GM12873 (cell line): ENCODE measurements around the gene ABAT.

Experiments
- TF ChIP-seq, protein P1 (sequence below): IDR thresholded peaks from 2 replicates; pipeline ENCODE4 v1.5.1; 2012; ENCODE audit warnings: low read depth, mild to moderate bottlenecking, moderate library complexity, low read length, control low read depth; ENCODE audit not compliant: insufficient read depth; ENCODE audit errors: missing control alignments

The ABAT gene

DNA sequence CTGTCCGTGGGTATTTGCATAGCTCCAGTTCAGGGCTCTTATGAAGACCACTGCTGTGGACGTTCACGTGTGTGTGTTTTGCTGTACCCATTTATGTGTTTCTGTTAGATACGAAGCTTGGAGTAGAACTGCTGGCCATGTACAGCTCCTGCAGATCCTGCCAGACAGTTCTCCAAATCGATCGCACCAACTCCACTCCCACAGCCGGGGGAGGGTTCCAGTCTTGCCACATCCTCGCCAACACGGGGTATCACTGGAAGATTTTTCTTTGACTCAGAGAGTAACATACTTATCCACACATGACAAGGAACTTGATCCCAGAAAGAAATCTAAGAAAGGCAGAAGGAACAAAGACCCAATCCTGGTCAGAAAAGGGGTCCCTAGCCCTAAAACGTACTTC, 85.6 kb downstream of the ABAT start:
- TF ChIP-seq, protein P1, sequence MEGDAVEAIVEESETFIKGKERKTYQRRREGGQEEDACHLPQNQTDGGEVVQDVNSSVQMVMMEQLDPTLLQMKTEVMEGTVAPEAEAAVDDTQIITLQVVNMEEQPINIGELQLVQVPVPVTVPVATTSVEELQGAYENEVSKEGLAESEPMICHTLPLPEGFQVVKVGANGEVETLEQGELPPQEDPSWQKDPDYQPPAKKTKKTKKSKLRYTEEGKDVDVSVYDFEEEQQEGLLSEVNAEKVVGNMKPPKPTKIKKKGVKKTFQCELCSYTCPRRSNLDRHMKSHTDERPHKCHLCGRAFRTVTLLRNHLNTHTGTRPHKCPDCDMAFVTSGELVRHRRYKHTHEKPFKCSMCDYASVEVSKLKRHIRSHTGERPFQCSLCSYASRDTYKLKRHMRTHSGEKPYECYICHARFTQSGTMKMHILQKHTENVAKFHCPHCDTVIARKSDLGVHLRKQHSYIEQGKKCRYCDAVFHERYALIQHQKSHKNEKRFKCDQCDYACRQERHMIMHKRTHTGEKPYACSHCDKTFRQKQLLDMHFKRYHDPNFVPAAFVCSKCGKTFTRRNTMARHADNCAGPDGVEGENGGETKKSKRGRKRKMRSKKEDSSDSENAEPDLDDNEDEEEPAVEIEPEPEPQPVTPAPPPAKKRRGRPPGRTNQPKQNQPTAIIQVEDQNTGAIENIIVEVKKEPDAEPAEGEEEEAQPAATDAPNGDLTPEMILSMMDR, result no peak

DNA sequence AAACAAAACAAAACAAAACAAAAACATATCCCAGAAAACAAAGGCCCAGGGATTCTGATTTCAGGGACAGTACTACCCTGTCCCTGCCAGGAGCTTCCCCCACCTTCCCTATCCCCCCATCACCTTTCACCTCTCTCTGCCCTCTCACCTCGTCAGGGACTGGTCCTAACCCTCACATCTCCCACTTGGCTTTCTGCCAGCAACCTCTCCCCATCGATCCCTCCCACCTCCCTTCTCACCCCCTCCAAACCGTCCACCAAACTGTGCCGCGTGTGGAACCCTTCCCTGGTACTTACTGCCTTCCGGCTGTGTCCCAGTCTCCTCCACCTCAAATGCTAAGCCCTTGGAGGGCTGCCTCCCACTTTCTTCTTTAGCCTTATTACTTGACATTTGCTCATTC, 86.7 kb downstream of the ABAT start:
- TF ChIP-seq, protein P1, result no peak

DNA sequence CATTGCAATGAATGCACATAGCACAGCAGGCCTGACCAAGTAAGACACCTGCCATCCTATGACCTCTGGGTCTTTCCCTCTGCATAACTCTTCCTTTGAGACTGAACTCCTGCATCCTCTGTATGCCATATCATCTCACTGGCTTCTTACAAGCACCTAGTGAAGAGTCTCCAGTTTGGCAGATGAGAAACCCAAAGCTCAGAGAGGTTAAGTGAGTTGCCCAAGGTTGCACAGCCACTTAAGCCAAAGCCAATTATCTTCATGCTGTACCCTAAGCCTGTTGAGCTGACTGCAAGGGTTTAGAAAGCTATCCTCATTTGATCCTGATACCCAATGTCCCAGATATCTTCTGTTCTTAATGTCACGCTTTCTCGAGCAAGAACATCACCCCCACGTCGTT, 87.8 kb downstream of the ABAT start:
- TF ChIP-seq, protein P1, result no peak

DNA sequence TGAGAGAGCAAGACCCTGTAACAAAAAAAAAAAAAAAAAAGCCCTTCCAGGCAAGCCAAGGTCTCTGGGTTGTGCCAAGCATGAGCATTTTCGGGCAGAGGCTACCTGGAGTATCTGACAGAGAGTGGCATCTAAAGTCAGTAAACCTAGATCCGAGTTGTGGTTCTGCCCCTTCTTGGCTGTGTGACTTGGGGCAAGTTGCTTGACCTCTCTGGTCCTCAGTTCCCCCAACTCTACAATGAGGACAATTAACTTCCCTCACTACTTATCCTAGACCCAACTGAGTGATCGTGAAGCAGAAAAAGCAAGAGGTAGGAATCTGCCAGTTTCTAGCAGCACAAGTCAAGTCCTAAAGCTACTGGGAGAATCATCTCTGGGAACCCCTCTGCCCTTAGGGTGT, 88.7 kb downstream of the ABAT start:
- TF ChIP-seq, protein P1, result no peak

DNA sequence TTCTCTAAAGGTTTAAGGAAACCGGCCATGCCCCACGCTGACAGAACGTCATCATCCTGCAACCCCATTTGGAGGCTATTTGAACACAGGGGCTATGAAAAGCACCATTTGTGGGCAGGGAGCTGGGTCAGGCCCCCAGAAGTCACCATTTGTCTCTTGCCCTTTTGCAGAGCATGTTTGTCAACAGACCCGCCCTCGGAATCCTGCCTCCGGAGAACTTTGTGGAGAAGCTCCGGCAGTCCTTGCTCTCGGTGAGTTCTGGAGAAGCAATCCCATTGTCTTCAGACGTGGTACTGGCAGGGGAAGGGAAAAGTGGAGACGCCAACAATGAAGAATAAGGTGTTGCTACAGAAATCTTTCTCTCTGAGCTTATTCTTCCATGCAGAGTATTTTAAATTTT, 89.5 kb downstream of the ABAT start:
- TF ChIP-seq, protein P1, result no peak

DNA sequence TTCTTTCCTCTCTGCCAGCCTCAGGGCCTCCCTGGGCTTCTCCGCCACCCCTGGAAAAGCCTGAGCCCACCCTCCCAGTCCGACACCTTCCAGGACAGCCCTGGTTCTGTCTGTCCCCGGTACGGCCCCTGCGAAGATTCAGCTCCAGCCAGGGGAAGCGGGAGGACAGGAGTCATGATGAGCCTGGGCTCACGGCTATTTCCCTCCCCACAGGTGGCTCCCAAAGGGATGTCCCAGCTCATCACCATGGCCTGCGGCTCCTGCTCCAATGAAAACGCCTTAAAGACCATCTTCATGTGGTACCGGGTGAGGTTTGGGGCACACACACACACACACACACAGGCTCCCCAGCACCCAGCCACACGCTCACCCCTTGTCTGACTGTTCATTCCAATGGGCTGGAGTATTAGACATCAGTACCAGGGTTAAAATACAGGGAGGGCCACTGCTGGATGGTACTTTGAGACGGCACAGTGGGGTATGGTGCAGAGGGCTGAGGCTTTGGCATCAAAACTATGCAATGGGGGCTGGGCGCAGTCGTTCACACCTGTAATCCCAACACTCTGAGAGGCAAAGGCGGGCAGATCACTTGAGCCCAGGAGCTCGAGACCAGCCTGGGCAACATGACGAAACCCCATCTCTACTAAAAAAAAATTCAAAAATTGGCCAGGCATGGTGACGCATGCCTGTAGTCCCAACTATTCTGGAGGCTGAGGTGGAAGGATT, 90.3 kb downstream of the ABAT start:
- TF ChIP-seq, protein P1, result no peak

DNA sequence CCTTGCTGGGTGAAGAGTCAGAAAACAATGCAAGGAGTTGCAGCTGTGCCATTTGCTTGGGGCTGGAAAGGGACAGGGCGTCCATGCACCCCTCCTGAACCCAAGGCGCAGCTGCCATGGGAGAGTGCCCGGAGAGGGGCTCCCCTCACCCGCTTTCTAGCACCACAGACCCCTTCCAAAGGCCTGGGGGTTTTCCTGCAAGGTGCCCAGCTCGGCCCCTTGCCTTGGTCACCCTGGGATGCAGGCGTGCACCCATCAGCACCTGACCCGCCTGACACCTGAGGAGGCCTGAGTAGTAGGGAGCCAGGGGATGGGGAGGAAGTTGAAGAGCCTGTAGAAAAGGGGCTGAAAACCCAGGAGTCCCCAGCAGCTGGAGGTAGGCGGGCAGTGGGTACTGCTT, 92.8 kb downstream of the ABAT start:
- TF ChIP-seq, protein P1, result no peak
